GM12878 (cell line): ENCODE measurements around the gene SETBP1. TPM values are rescaled to one million over a fixed set of nuclear protein-coding genes. Genes with fewer than 3 reads are reported as not detected.

Source experiments
- ATAC-seq: fragments of 200-7000 bp; cut with Tn5 transposase; 3 replicates; pipeline ENCODE4 v1.9.1; 2020; ENCODE audit warnings: mild to moderate bottlenecking, moderate library complexity
- BruUV-seq: library from RNA; stranded (reverse); fragments of 400-500 nt; replicated peaks from 2 replicates; lab custom pipeline; 2021; lab: Mats Ljungman, UMichigan
- CTCF ChIA-PET: fragments of 300-600 bp; sonication (Branson Sonifier 250); formaldehyde crosslinking; extraction: SDS; loops from one replicate; lab custom pipeline; 2021; ENCODE audit warnings: inconsistent platforms; lab: Yijun Ruan, JAX
- POLR2A ChIA-PET: fragments of 350-600 bp; formaldehyde crosslinking; extraction: SDS; loops from one replicate; lab custom pipeline; 2021; ENCODE audit warnings: inconsistent platforms; lab: Charles Lee
- RAD21 ChIA-PET: fragments of 300-600 bp; sonication (Branson Sonifier 250); formaldehyde crosslinking; loops from one replicate; lab custom pipeline; 2023; ENCODE audit warnings: antibody characterized with exemption; ENCODE audit not compliant: unreplicated experiment; lab: Charles Lee
- SMC1A ChIA-PET: fragments of 300-600 bp; sonication (Branson Sonifier 250); formaldehyde crosslinking; loops from one replicate; lab custom pipeline; 2023; ENCODE audit not compliant: unreplicated experiment, uncharacterized antibody; lab: Charles Lee
- DNase-seq: peaks from one replicate; pipeline ENCODE4 v3.0.0-alpha.2; 2011; ENCODE audit warnings: low read depth, low spot score
- FAIRE-seq: peaks from 3 replicates; lab custom pipeline; 2011; peaks lifted over from hg19 to GRCh38; lab: Jason Lieb, UNC
- H2AFZ ChIP-seq: 2 replicates; pipeline ENCODE4 v1.6.0; 2011; ENCODE audit warnings: low read depth, low read length, control low read depth; ENCODE audit not compliant: control insufficient read depth
- H3K27ac ChIP-seq: 2 replicates; pipeline ENCODE4 v1.5.1; 2011; ENCODE audit warnings: control low read depth; ENCODE audit not compliant: control insufficient read depth, insufficient read depth
- H3K27me3 ChIP-seq, 2 experiments: replicated peaks in 1 of 2; 2 replicates each; pipeline versions ENCODE4 v1.6.0 to v1.6.1; 2011; ENCODE audit warnings: low read length in 1 of 2; ENCODE audit not compliant: control insufficient read depth in 2 of 2, insufficient read depth in 2 of 2
- H3K36me3 ChIP-seq, 2 experiments: 2 replicates each; pipeline ENCODE4 v1.5.1; 2011; ENCODE audit warnings: low read length in 1 of 2; ENCODE audit not compliant: control insufficient read depth in 2 of 2, insufficient read depth in 2 of 2
- H3K4me1 ChIP-seq: 2 replicates; pipeline ENCODE4 v1.6.1; 2011; ENCODE audit warnings: mild to moderate bottlenecking, low read length, moderate library complexity, mixed read lengths; ENCODE audit not compliant: control insufficient read depth, insufficient read depth
- H3K4me2 ChIP-seq: 2 replicates; pipeline ENCODE4 v1.6.0; 2011; ENCODE audit warnings: control low read depth; ENCODE audit not compliant: control insufficient read depth, insufficient read depth
- H3K4me3 ChIP-seq: fragments of 200-600 bp; sonication (generic); 2 replicates; pipeline ENCODE4 v1.5.1; 2016
- H3K79me2 ChIP-seq: 2 replicates; pipeline ENCODE4 v1.6.0; 2011; ENCODE audit warnings: low read length; ENCODE audit not compliant: control insufficient read depth, insufficient read depth
- H3K9ac ChIP-seq: 2 replicates; pipeline ENCODE4 v1.8.0; 2011; ENCODE audit warnings: low read length, control low read depth, mixed read lengths; ENCODE audit not compliant: control insufficient read depth, insufficient read depth
- H3K9me3 ChIP-seq: replicated peaks from 3 replicates; pipeline ENCODE4 v1.5.1; 2011; ENCODE audit warnings: mild to moderate bottlenecking, low read length; ENCODE audit not compliant: control insufficient read depth, insufficient read depth
- H4K20me1 ChIP-seq: 2 replicates; pipeline ENCODE4 v1.6.0; 2011; ENCODE audit not compliant: control insufficient read depth, insufficient read depth
- ESRRA ChIP-seq: IDR thresholded peaks from 2 replicates; pipeline ENCODE4 v1.6.1; 2012; ENCODE audit warnings: mild to moderate bottlenecking, low read length, improper control_type of control experiment
- HDAC2 ChIP-seq: fragments of 200-600 bp; sonication (generic); IDR thresholded peaks from 2 replicates; pipeline ENCODE4 v1.6.1; 2017
- NFIC ChIP-seq: IDR thresholded peaks from 2 replicates; pipeline ENCODE4 v1.6.1; 2012; ENCODE audit warnings: low read depth, mild to moderate bottlenecking, inconsistent platforms, low read length, moderate library complexity
- SREBF2 ChIP-seq: IDR thresholded peaks from 2 replicates; pipeline ENCODE4 v1.6.1; 2012; ENCODE audit warnings: mild to moderate bottlenecking, low read length
- STAT1 ChIP-seq: fragments of 450-650 bp; conservative IDR thresholded peaks from 2 replicates; pipeline ENCODE4 v1.6.1; 2014; ENCODE audit warnings: antibody characterized with exemption, mild to moderate bottlenecking
- ZNF622 ChIP-seq: fragments of 450-650 bp; IDR thresholded peaks from 2 replicates; pipeline ENCODE4 v1.6.1; 2017; ENCODE audit warnings: mild to moderate bottlenecking, inconsistent platforms
- WGBS: methylation state at CpG from one replicate; pipeline ENCODE4 v1.1.6; 2016; ENCODE audit warnings: low lambda C conversion rate; ENCODE audit not compliant: insufficient replicate concordance, insufficient coverage; ENCODE audit errors: missing lambda C conversion rate; 5-methylcytosine and 5-hydroxymethylcytosine counted together
- in situ Hi-C: fragments of 300-500 bp; cut with MboI; formaldehyde crosslinking; loops from 9 replicates; pipeline ENCODE4 v1.14.3; 2018; ENCODE audit warnings: mixed read lengths
- intact Hi-C: fragments of 100-400 bp; cut with micrococcal nuclease; formaldehyde crosslinking; loops from one replicate; pipeline ENCODE4 v1.14.2; 2022; ENCODE audit not compliant: unreplicated experiment
- polyA plus RNA-seq, 11 experiments: library from polyadenylated mRNA; depleted of rRNA in 4 of 11; unstranded in 6 of 11; stranded (reverse) in 5 of 11; fragments of >200 nt; fragmentation: Nextera tagmentation in 4 of 11; fragmentation: Illumina TruSeq in 1 of 11; extraction: Ambion mirVana in 4 of 11; extraction: Trizol in 1 of 11; gene quantifications; 1 replicate in 1 of 11; 2 replicates in 10 of 11; pipeline versions ENCODE4 v1.2.1 to v1.2.3, GENCODE V29; 2011 to 2016; ENCODE audit warnings: inconsistent platforms in 2 of 11, missing spikeins in 2 of 11, low read depth in 1 of 11
- total RNA-seq, 4 experiments: library from RNA; depleted of rRNA in 3 of 4; stranded (reverse); fragments of >200 nt in 3 of 4; fragmentation: Illumina TruSeq in 1 of 4; extraction: Trizol in 1 of 4; gene quantifications; 2 replicates each; pipeline versions ENCODE4 v1.2.1 to v1.2.3, GENCODE V29; 2013 to 2021
- TF ChIP-seq, protein P1 (sequence below): fragments of 450-650 bp; formaldehyde crosslinking; IDR thresholded peaks from 2 replicates; pipeline ENCODE4 v1.4.0; 2020; ENCODE audit warnings: mild to moderate bottlenecking, moderate library complexity

The SETBP1 gene
- total and polyA plus RNA-seq, 10 of the 15 experiments (the other 5 are each of a cell fraction or from before 2014, with no cell fraction given), result 0.99 to 29.7 (median 8.3) TPM

DNA sequence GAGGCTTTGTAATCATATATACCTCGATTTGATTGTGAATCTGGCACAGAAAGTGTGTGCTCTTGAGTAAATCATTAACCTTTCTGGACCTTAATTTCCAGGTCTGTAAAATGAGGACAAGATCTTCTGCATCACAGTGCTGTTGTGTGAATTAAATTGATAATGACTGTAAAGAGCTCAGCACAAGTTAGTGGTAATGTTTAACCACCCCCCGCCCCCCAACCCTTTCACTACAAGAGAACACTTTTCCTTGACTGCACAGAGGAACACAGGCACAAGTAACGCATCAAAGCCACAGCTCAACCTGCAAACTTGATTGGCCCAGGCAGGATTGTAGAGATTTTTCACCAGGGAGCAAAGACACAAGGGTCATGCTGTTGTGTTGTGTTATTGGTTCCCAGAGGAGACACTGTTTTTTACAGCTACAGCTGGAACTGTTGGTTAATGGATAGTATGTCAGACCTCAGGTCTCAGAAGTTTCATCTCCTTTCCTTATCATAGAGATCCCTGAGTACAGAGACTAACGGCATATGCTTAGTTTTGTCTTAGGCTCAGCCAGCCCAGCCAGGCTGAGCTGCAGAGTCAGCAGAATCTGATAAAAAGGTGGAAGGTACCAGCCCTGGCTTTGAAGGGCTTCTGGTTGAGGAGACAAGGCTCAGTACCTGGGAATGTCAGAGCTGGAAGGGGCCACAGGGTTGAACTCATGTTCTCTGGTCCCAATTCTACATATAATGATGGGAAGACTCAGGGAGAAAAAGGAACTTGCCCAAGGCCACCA is 10.6 kb downstream of the SETBP1 start:
- peaks cover 0 to 2% of the 10 kb centered on the region in 2 experiments; a peak in 2 of 4 replicates for H3K36me3 ChIP-seq
- ChIA-PET CTCF (interaction anchor here (0.7 to 4.2 kb wide), 4 partner anchors 8 to 26 kb away, joined by 3 to 21 read pairs (median 4); no protein-coding TSS in a partner anchor), RAD21 (interaction anchor here (0.8 to 1.9 kb wide), 2 partner anchors 8 to 13 kb away, joined by 5 to 9 read pairs; no protein-coding TSS in a partner anchor)
- FAIRE-seq (no peak), DNase-seq (no peak), ATAC-seq (no peak)
- 30% methylated on average over 4 of the region's 4 CpGs for WGBS
- peaks cover 2% of the 10 kb centered on the region; the same call in 1 of the 2 replicates for H3K4me1 ChIP-seq
- no peak overlapping the region for H3K4me3 ChIP-seq
- in situ Hi-C loops (no loop called here), intact Hi-C loops (no loop called here)
- H3K9me3 ChIP-seq, result no peaks in the 10 kb centered on the region; the same call in 2 of the 3 replicates
- H3K9ac ChIP-seq, result no peak overlapping the region
- 0 out of 2 replicates have a peak, but pooled peaks cover 5% of the 10 kb centered on the region for H4K20me1 ChIP-seq
- no peak overlapping the region for H3K4me2 ChIP-seq
- H2AFZ ChIP-seq, result no peak overlapping the region
- no peaks in the 10 kb centered on the region for H3K79me2 ChIP-seq
- TF ChIP-seq SREBF2, result no peak
- TF ChIP-seq ESRRA, result no peak
- no peak for TF ChIP-seq ZNF622
- TF ChIP-seq STAT1, result no peak
- no peak for TF ChIP-seq NFIC
- TF ChIP-seq, protein P1, sequence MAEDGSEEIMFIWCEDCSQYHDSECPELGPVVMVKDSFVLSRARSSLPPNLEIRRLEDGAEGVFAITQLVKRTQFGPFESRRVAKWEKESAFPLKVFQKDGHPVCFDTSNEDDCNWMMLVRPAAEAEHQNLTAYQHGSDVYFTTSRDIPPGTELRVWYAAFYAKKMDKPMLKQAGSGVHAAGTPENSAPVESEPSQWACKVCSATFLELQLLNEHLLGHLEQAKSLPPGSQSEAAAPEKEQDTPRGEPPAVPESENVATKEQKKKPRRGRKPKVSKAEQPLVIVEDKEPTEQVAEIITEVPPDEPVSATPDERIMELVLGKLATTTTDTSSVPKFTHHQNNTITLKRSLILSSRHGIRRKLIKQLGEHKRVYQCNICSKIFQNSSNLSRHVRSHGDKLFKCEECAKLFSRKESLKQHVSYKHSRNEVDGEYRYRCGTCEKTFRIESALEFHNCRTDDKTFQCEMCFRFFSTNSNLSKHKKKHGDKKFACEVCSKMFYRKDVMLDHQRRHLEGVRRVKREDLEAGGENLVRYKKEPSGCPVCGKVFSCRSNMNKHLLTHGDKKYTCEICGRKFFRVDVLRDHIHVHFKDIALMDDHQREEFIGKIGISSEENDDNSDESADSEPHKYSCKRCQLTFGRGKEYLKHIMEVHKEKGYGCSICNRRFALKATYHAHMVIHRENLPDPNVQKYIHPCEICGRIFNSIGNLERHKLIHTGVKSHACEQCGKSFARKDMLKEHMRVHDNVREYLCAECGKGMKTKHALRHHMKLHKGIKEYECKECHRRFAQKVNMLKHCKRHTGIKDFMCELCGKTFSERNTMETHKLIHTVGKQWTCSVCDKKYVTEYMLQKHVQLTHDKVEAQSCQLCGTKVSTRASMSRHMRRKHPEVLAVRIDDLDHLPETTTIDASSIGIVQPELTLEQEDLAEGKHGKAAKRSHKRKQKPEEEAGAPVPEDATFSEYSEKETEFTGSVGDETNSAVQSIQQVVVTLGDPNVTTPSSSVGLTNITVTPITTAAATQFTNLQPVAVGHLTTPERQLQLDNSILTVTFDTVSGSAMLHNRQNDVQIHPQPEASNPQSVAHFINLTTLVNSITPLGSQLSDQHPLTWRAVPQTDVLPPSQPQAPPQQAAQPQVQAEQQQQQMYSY, result no peak
- no peak for TF ChIP-seq HDAC2
- TF ChIP-seq, all 136 proteins: peak for 0
- no TSS peak for BruUV-seq
- Histone ChIP-seq H3K27ac (no peak overlapping the region), H3K27me3 (0 out of 4 replicates have a peak, but pooled peaks cover 0 to under 1% of the 10 kb centered on the region in 2 experiments)
- ChIA-PET SMC1A (interaction anchor here (0.9 to 22.0 kb wide), 10 partner anchors 8 to 188 kb away, joined by 3 to 216 read pairs (median 6); no protein-coding TSS in a partner anchor), POLR2A (interaction anchor here (0.7 to 1.8 kb wide), 3 partner anchors 9 to 30 kb away, joined by 4 to 10 read pairs (median 5); no protein-coding TSS in a partner anchor)
